Loucy (cell line): ENCODE measurements around the gene LTB.

Experiments
- H2AFZ ChIP-seq: fragments of 200-600 bp; sonication (generic); 2 replicates; pipeline ENCODE4 v1.6.0; 2016; ENCODE audit warnings: antibody characterized with exemption, mild to moderate bottlenecking, low read length, moderate library complexity
- H3F3A ChIP-seq: fragments of 200-600 bp; 2 replicates; pipeline ENCODE4 v1.6.0; 2016; ENCODE audit warnings: antibody characterized with exemption, low read depth, mild to moderate bottlenecking
- H3K27me3 ChIP-seq: fragments of 200-600 bp; sonication (generic); 2 replicates; pipeline ENCODE4 v1.6.1; 2014; ENCODE audit warnings: low read length, mild to moderate bottlenecking; ENCODE audit not compliant: insufficient read depth, poor library complexity, severe bottlenecking
- H3K36me3 ChIP-seq: fragments of 200-600 bp; sonication (generic); 2 replicates; pipeline ENCODE4 v1.6.1; 2016; ENCODE audit warnings: low read length; ENCODE audit not compliant: insufficient read depth
- H3K4me1 ChIP-seq: fragments of 200-600 bp; sonication (generic); 2 replicates; pipeline ENCODE4 v1.5.1; 2014; ENCODE audit warnings: low read length, mild to moderate bottlenecking; ENCODE audit not compliant: insufficient read depth, poor library complexity, severe bottlenecking
- H3K4me2 ChIP-seq: fragments of 200-600 bp; sonication (generic); 2 replicates; pipeline ENCODE4 v1.6.0; 2014; ENCODE audit warnings: antibody characterized with exemption, low read length, low read depth, mild to moderate bottlenecking; ENCODE audit not compliant: poor library complexity, severe bottlenecking
- H3K4me3 ChIP-seq: fragments of 200-600 bp; sonication (generic); 2 replicates; pipeline ENCODE4 v1.5.1; 2014; ENCODE audit warnings: low read length, mild to moderate bottlenecking, mixed read lengths; ENCODE audit not compliant: poor library complexity, severe bottlenecking
- H3K79me2 ChIP-seq: fragments of 200-600 bp; sonication (generic); 2 replicates; pipeline ENCODE4 v1.6.1; 2014; ENCODE audit warnings: low read length; ENCODE audit not compliant: insufficient read depth
- H3K9ac ChIP-seq: fragments of 200-600 bp; sonication (generic); 2 replicates; pipeline ENCODE4 v1.6.0; 2014; ENCODE audit warnings: mild to moderate bottlenecking, low read depth, low read length, moderate library complexity; ENCODE audit not compliant: poor library complexity, severe bottlenecking
- H3K9me2 ChIP-seq: fragments of 200-600 bp; sonication (generic); replicated peaks from 2 replicates; pipeline ENCODE4 v1.6.1; 2016; ENCODE audit warnings: low read depth, low read length, mixed read lengths
- H3K9me3 ChIP-seq: fragments of 200-600 bp; sonication (generic); 2 replicates; pipeline ENCODE4 v1.6.1; 2014; ENCODE audit warnings: mild to moderate bottlenecking, antibody characterized with exemption, low read length, low read depth; ENCODE audit not compliant: insufficient read depth
- H4K20me1 ChIP-seq: fragments of 200-600 bp; sonication (generic); 2 replicates; pipeline ENCODE4 v1.6.0; 2014; ENCODE audit warnings: antibody characterized with exemption, low read length, mild to moderate bottlenecking; ENCODE audit not compliant: insufficient read depth, poor library complexity, severe bottlenecking
- EZH2phosphoT487 ChIP-seq: fragments of 200-600 bp; IDR thresholded peaks from 2 replicates; pipeline ENCODE4 v1.6.1; 2018; ENCODE audit warnings: antibody characterized with exemption, mild to moderate bottlenecking, moderate library complexity, borderline replicate concordance
- TF ChIP-seq, protein P1 (sequence below): fragments of 200-600 bp; sonication (generic); conservative IDR thresholded peaks from 2 replicates; pipeline ENCODE4 v1.5.1; 2014; ENCODE audit warnings: mild to moderate bottlenecking, antibody characterized with exemption, low read length

Gene LTB

DNA sequence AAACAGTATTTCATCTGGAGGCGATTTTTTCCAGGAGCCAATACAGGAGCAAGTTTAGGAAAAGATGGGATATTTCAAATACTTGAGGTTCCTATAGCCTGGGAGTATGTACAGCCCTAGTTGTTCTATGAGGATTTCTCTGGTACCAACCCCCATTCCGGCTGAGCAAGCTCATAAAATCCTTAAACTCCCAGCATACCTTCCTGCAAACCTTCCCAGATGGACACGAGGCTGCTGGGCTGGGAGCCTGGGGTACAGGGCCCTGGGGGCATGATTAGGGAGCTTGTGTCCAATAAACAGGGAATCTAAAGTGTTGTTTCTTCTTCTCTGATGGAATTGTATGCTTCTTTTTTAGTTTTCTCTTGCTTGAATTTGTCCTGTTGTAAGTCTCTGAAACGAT lies 39.8 kb upstream of the LTB start:
- no peak for TF ChIP-seq EZH2phosphoT487
- TF ChIP-seq, protein P1, sequence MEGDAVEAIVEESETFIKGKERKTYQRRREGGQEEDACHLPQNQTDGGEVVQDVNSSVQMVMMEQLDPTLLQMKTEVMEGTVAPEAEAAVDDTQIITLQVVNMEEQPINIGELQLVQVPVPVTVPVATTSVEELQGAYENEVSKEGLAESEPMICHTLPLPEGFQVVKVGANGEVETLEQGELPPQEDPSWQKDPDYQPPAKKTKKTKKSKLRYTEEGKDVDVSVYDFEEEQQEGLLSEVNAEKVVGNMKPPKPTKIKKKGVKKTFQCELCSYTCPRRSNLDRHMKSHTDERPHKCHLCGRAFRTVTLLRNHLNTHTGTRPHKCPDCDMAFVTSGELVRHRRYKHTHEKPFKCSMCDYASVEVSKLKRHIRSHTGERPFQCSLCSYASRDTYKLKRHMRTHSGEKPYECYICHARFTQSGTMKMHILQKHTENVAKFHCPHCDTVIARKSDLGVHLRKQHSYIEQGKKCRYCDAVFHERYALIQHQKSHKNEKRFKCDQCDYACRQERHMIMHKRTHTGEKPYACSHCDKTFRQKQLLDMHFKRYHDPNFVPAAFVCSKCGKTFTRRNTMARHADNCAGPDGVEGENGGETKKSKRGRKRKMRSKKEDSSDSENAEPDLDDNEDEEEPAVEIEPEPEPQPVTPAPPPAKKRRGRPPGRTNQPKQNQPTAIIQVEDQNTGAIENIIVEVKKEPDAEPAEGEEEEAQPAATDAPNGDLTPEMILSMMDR = no peak
- Histone ChIP-seq H3K4me1 (peaks cover 43% of the 10 kb centered on the region), H3K36me3 (peaks cover 42% of the 10 kb centered on the region), H3K9me2 (no peaks in the 10 kb centered on the region), H3K9me3 (no peaks in the 10 kb centered on the region), H3K9ac (peak overlapping the region; percentile 99), H4K20me1 (peaks cover 62% of the 10 kb centered on the region), H3F3A (peaks cover 8% of the 10 kb centered on the region; the same call in 1 of the 2 replicates), H2AFZ (no peak overlapping the region), H3K4me3 (peak overlapping the region; percentile 94), H3K27me3 (peaks cover 10% of the 10 kb centered on the region), H3K4me2 (peak overlapping the region; percentile 99), H3K79me2 (peaks cover 87% of the 10 kb centered on the region)

DNA sequence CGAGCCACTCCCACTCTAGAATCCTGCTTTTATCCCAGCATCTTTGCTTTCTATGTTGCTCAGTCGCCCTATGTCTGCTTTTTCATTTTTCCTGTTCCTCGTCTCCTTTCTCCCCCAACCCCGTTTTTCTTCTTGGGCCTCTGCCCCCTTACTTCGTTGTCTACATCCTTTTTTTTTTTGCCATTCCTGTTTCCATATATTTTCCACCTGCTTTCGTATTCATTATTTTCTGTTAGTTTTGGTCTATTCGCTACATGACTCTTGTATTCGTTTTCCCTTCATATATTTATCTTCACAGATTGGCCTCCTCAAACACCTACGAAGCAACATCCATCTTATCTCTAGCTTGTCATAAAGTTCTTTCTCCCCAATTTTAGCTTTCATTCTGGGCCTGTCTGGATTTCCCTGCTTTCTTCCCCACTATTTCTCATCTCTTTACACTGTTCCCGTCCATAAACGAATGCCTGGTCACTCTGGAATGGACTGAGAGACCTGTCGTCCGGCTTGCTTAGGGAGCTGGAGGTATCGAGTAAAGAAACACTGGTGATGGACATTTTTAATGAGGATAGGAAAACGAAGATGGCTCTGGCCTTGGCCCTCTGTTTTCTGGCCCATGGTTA lies 39.2 kb upstream of the LTB start:
- Histone ChIP-seq H3K9ac (peak overlapping the region; percentile 99), H3K36me3 (peaks cover 37% of the 10 kb centered on the region), H2AFZ (no peak overlapping the region), H4K20me1 (peaks cover 56% of the 10 kb centered on the region), H3K4me1 (peaks cover 49% of the 10 kb centered on the region), H3K4me2 (peak overlapping the region; percentile 99), H3F3A (peaks cover 8% of the 10 kb centered on the region; the same call in 1 of the 2 replicates), H3K79me2 (peaks cover 87% of the 10 kb centered on the region), H3K27me3 (peaks cover 10% of the 10 kb centered on the region), H3K9me2 (no peaks in the 10 kb centered on the region), H3K9me3 (no peaks in the 10 kb centered on the region), H3K4me3 (peak overlapping the region; percentile 94)
- TF ChIP-seq EZH2phosphoT487 = no peak
- TF ChIP-seq, protein P1 = no peak

DNA sequence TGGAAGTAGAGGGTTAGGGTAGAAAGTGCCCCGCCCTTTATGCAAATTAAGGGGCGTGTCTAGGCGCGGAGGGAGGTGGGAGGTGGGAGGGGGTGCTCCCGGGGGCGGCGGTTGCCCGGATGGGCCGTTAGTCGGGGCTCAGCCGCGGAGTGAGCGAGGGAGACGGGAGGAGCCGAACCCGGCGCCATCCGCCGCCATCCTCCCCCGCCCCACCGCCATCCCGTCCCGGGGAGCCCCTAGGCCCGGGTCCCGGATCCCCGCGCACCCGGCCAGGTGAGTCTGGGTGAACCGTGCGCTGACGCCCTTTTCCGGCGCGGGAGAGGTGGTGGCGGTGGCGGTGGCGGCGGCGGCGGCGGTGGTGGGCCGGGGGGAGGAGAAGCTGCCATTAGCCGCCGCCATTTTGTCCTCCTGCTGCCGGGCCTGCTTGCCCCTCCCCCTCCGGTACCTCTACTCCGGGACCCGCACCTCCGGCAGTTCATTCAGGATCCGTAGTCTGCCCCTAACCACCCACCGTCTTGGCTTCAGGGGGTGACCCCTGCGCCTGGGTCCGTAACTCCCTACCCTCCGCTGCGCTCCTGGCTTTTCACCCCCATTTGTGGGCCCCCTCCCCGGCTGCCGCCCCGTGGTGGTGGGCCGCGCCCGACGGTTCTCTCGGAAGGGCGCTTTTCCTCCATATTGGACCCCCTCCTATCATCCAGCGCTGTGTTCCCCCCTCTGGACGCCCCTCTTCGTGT lies 38.5 kb upstream of the LTB start, which contains the start of gene PRRC2A:
Gene PRRC2A, plus strand, starts transcription at position 130 of the 734 bp plus-strand sequence. CDS start 2,075 bp downstream, outside the sequence.
- no peaks in the 10 kb centered on the region for H3K9me2 ChIP-seq
- peaks cover 8% of the 10 kb centered on the region; the same call in 1 of the 2 replicates for H3F3A ChIP-seq
- peak within 1 kb of the TSS; percentile 94 for H3K4me3 ChIP-seq
- H3K4me2 ChIP-seq = peak within 1 kb of the TSS; percentile 99
- peaks cover 10% of the 10 kb centered on the region for H3K27me3 ChIP-seq
- peak within 1 kb of the TSS; percentile 99 for H3K9ac ChIP-seq
- peak within 1 kb of the TSS; percentile 68; the same call in 1 of the 2 replicates for H2AFZ ChIP-seq
- H3K79me2 ChIP-seq = peaks cover 87% of the 10 kb centered on the region
- no peaks in the 10 kb centered on the region for H3K9me3 ChIP-seq
- H4K20me1 ChIP-seq = peaks cover 49% of the 10 kb centered on the region
- TF ChIP-seq, protein P1 = no peak
- no peak for TF ChIP-seq EZH2phosphoT487
- H3K4me1 ChIP-seq = peaks cover 51% of the 10 kb centered on the region
- H3K36me3 ChIP-seq = peaks cover 30% of the 10 kb centered on the region
